ENCODE measurements around the gene ATPAF1. TPM values are rescaled to one million over a fixed set of nuclear protein-coding genes. Genes with fewer than 3 reads are reported as not detected.

ATPAF1 gene
- total and polyA plus RNA-seq, 10 donors, result 23.7 to 39.5 (median 27.4) TPM

- no peak for DNase-seq
- intact Hi-C loops (cut with DNase I; ENCODE audit: low total_unique reads), result no loop called here
Measured at GRCh38 chr1:46618754-46619415, 49.3 kb downstream of the ATPAF1 start.

GRCh38 chr1:46617833-46618232 is 50.3 kb downstream of the ATPAF1 start:
- Histone ChIP-seq H3K27me3 (replicated peaks in 1 of 7) (no peaks in the 10 kb centered on the region), H3K4me1 (peaks cover 27 to 66% (median 41%) of the 10 kb centered on the region in 6 donors), H3K9me3 (no peaks in the 10 kb centered on the region), H3K27ac (no peak overlapping the region), H3K36me3 (peaks cover 0 to 4% (median under 1%) of the 10 kb centered on the region in 6 donors), H3K4me3 (no peak overlapping the region)
- intact Hi-C loops (cut with DNase I; ENCODE audit: low total_unique reads), result no loop called here
- no peak for DNase-seq
- TF ChIP-seq POLR2A (IDR thresholded peaks at IDR 0.05) (no peak), CTCF (IDR thresholded peaks at IDR 0.05 in 8 of 11, conservative IDR thresholded peaks at IDR 0.05 in 3 of 11) (no peak), POLR2AphosphoS5 (IDR thresholded peaks at IDR 0.05) (no peak)
- WGBS, 5 donors, result 87 to 97% (median 91%) methylated on average over 3 of the region's 3 CpGs

More at GRCh38 chr1:46618754-46619415, 49.3 kb downstream of the ATPAF1 start:
- Histone ChIP-seq H3K27me3 (replicated peaks in 1 of 7) (no peaks in the 10 kb centered on the region), H3K9me3 (no peaks in the 10 kb centered on the region), H3K36me3 (no peaks in the 10 kb centered on the region), H3K4me3 (no peak overlapping the region), H3K4me1 (peaks cover 18 to 55% (median 30%) of the 10 kb centered on the region in 6 donors), H3K27ac (no peak overlapping the region)
- no peak for TF ChIP-seq CTCF (IDR thresholded peaks at IDR 0.05 in 8 of 11, conservative IDR thresholded peaks at IDR 0.05 in 3 of 11)
- no peak for TF ChIP-seq POLR2A (IDR thresholded peaks at IDR 0.05)
- TF ChIP-seq POLR2AphosphoS5 (IDR thresholded peaks at IDR 0.05), result no peak
- 57 to 72% (median 62%) methylated on average over 4 of the region's 4 CpGs for WGBS, 5 donors

- intact Hi-C loops (cut with DNase I; ENCODE audit: low total_unique reads), result no loop called here
- DNase-seq, result no peak
- Histone ChIP-seq H3K4me1 (peaks cover 32 to 72% (median 46%) of the 10 kb centered on the region in 6 donors), H3K36me3 (peaks cover 0 to 10% (median 3%) of the 10 kb centered on the region in 6 donors), H3K9me3 (no peaks in the 10 kb centered on the region), H3K27me3 (replicated peaks in 1 of 7) (no peaks in the 10 kb centered on the region), H3K27ac (peak overlapping the region; percentile 64 to 96 (median 94)), H3K4me3 (peak overlapping the region; percentile 67 to 95 (median 90))
- 40 to 52% (median 40%) methylated on average over 10 of the region's 10 CpGs for WGBS, 5 donors
- TF ChIP-seq POLR2AphosphoS5 (IDR thresholded peaks at IDR 0.05) (no peak), CTCF (IDR thresholded peaks at IDR 0.05 in 8 of 11, conservative IDR thresholded peaks at IDR 0.05 in 3 of 11) (no peak), POLR2A (IDR thresholded peaks at IDR 0.05) (no peak)
Measured at GRCh38 chr1:46617108-46617800, 50.9 kb downstream of the ATPAF1 start.
